GM19035 (cell line): ENCODE measurements around the gene BDKRB2.

Experiments
- ATAC-seq: cut with Tn5 transposase; IDR thresholded peaks from one replicate; pipeline ENCODE4 v1.9.1; 2021; ENCODE audit not compliant: unreplicated experiment

The BDKRB2 gene

GRCh38 chr14:96268431-96269358 is 64.1 kb downstream of the BDKRB2 start:
- no peak for ATAC-seq

- no peak for ATAC-seq
Measured at GRCh38 chr14:96269359-96269710, 64.7 kb downstream of the BDKRB2 start.

GRCh38 chr14:96270565-96271420 is 66.2 kb downstream of the BDKRB2 start:
- ATAC-seq = no peak

GRCh38 chr14:96271421-96271762 is 66.8 kb downstream of the BDKRB2 start:
- no peak for ATAC-seq

- no peak for ATAC-seq
Measured at GRCh38 chr14:96272777-96273473, 68.3 kb downstream of the BDKRB2 start.

- no peak for ATAC-seq
Measured at GRCh38 chr14:96273629-96274028, 69.0 kb downstream of the BDKRB2 start.

- ATAC-seq = no peak
Measured at GRCh38 chr14:96274122-96274521, 69.5 kb downstream of the BDKRB2 start.

GRCh38 chr14:96274543-96274942 is 69.9 kb downstream of the BDKRB2 start:
- ATAC-seq = no peak

GRCh38 chr14:96275177-96276112 is 70.8 kb downstream of the BDKRB2 start:
- ATAC-seq = no peak

GRCh38 chr14:96277890-96278289 is 73.3 kb downstream of the BDKRB2 start:
- no peak for ATAC-seq

- no peak for ATAC-seq
Measured at GRCh38 chr14:96279564-96279963, 74.9 kb downstream of the BDKRB2 start.

GRCh38 chr14:96280104-96280503 is 75.5 kb downstream of the BDKRB2 start:
- ATAC-seq = no peak

- no peak for ATAC-seq
Measured at GRCh38 chr14:96281486-96281885, 76.8 kb downstream of the BDKRB2 start.

GRCh38 chr14:96284008-96284407 is 79.4 kb downstream of the BDKRB2 start:
- no peak for ATAC-seq

GRCh38 chr14:96284430-96284829 is 79.8 kb downstream of the BDKRB2 start:
- no peak for ATAC-seq

GRCh38 chr14:96285667-96286066 is 81.0 kb downstream of the BDKRB2 start:
- no peak for ATAC-seq

- ATAC-seq = no peak
Measured at GRCh38 chr14:96286251-96286650, 81.6 kb downstream of the BDKRB2 start.

- ATAC-seq = no peak
Measured at GRCh38 chr14:96287856-96288255, 83.2 kb downstream of the BDKRB2 start.
